D721Med (cell line): ENCODE results near the gene TMUB1.

ENCODE experiments used
- DNase-seq: peaks from one replicate; pipeline ENCODE4 v3.0.0; 2011; ENCODE audit warnings: low spot score; ENCODE audit not compliant: insufficient read length
- FAIRE-seq: peaks from 2 replicates; lab custom pipeline; 2011; peaks lifted over from hg19 to GRCh38; lab: Jason Lieb, UNC
- CTCF ChIP-seq: IDR thresholded peaks from 2 replicates; pipeline ENCODE4 v1.5.1; 2012; ENCODE audit warnings: mild to moderate bottlenecking, control low read depth; ENCODE audit not compliant: insufficient read depth; ENCODE audit errors: missing control alignments

Gene TMUB1

GRCh38 chr7:151061213-151062110 lies 21.8 kb downstream of the TMUB1 start:
- FAIRE-seq = no peak
- TF ChIP-seq CTCF = no peak
- DNase-seq = no peak

GRCh38 chr7:151060416-151061212 lies 22.7 kb downstream of the TMUB1 start:
- DNase-seq = no peak
- TF ChIP-seq CTCF = peak; percentile 30
- no peak for FAIRE-seq

GRCh38 chr7:151060113-151060415 lies 23.2 kb downstream of the TMUB1 start:
- DNase-seq (no peak), FAIRE-seq (no peak)
- TF ChIP-seq CTCF = no peak

- FAIRE-seq (no peak), DNase-seq (peak; percentile 90)
- no peak for TF ChIP-seq CTCF
Measured at GRCh38 chr7:151059367-151060112, 23.8 kb downstream of the TMUB1 start, which contains the start of gene SLC4A2. Gene SLC4A2, plus strand, starts transcription at chr7:151059589. Its CDS starts 2,399 bp downstream, at chr7:151061988.

- FAIRE-seq = no peak
Measured at GRCh38 chr7:151058781-151059366, 24.4 kb downstream of the TMUB1 start.

More at GRCh38 chr7:151058781-151059366, 24.4 kb downstream of the TMUB1 start:
- TF ChIP-seq CTCF = no peak
- no peak for DNase-seq
